ENCODE data around the gene RASSF6. TPM values are rescaled to one million over a fixed set of nuclear protein-coding genes. Genes with fewer than 3 reads are reported as not detected.

RASSF6 gene
- total and polyA plus RNA-seq, 2 experiments from 2014 or later: not detected

DNA sequence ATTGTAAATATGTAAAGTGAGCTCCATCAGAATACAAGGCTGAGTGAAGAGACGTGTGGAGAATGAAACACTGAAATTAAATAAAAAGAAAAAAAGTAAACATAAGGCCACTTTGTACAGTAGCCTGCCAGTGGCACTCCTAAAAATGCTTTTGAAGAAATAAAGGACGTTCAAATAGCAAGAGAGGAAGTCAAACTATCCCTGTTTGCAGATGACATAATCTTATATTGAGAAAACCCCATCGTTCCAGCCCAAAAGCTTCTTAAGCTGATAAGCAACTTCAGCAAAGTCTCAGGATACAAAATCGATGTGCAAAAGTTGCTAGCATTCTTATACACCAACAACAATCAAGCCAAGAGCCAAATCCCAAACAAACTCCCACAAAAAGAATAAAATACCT lies 24.2 kb downstream of the RASSF6 start:
- H3K27me3 ChIP-seq (replicated peaks; ENCODE audit: insufficient read depth): no peaks in the 10 kb centered on the region
- peak overlapping the region; percentile 17; the same call in 1 of the 2 replicates for H2AFZ ChIP-seq
- no peaks in the 10 kb centered on the region for H4K20me1 ChIP-seq (ENCODE audit: insufficient read depth)
- H3K36me3 ChIP-seq (ENCODE audit: low read depth): no peaks in the 10 kb centered on the region
- no peaks in the 10 kb centered on the region for H3K4me1 ChIP-seq (ENCODE audit: insufficient read depth)
- in situ Hi-C loops (cut with MboI): loop anchor here (10.0 kb wide), 1 partner anchor 329 kb away; no protein-coding TSS in a partner anchor
- 46 to 57% methylated on average over 4 of the region's 4 CpGs for WGBS, 2 experiments (ENCODE audit: low coverage in 1 of 2, low lambda C conversion rate in 2 of 2, missing lambda C conversion rate in 2 of 2)
- no peak overlapping the region for H3K4me3 ChIP-seq
- no peaks in the 10 kb centered on the region for H3K9me3 ChIP-seq (ENCODE audit: low read depth)
- no peak for DNase-seq
- H3K79me2 ChIP-seq (ENCODE audit: insufficient read depth): no peaks in the 10 kb centered on the region
- no peaks in the 10 kb centered on the region for H3K9me2 ChIP-seq (ENCODE audit: insufficient read depth)
- TF ChIP-seq EZH2 (IDR thresholded peaks at IDR 0.05; ENCODE audit: insufficient read depth, poor library complexity, severe bottlenecking) (no peak), EZH2phosphoT487 (IDR thresholded peaks at IDR 0.05; ENCODE audit: insufficient read depth, low read depth) (no peak)
- H3F3A ChIP-seq (ENCODE audit: insufficient read depth): no peaks in the 10 kb centered on the region
- no peak overlapping the region for H3K4me2 ChIP-seq (ENCODE audit: unreplicated experiment)
- no peak overlapping the region for H3K27ac ChIP-seq
- no peak overlapping the region for H3K9ac ChIP-seq

DNA sequence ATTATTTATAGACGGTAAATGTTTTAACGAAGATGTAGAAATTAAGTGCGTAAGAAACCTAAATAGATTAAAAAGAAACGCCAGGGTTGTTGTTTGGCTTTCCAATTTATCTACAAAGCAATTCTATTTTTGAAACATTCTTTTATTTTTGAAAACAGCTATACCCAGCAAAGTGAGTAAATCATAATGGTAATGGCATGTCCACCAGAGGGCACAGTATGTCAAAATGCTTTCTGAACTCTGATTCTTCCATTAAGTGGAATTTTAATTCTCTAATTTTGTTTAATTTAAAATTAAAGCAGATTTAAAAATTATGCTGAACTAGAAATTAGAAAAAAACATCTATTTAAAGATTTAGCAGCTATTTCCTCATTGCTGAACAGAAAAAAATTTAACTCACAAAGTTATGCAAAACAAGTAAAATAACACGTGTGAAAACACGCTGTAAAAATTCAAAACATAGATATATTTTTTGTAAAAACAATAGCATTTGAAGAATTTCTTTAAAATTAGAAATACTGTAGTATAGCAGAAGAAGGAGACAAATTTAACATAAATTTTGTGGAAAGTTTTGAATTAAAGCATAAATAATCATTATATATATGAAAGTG lies 26.5 kb downstream of the RASSF6 start:
- Histone ChIP-seq H3K79me2 (ENCODE audit: insufficient read depth) (no peaks in the 10 kb centered on the region), H3K9ac (no peak overlapping the region), H3K4me1 (ENCODE audit: insufficient read depth) (peaks cover 11% of the 10 kb centered on the region), H3K4me3 (no peak overlapping the region), H3K27ac (no peak overlapping the region), H4K20me1 (ENCODE audit: insufficient read depth) (no peaks in the 10 kb centered on the region), H3K4me2 (ENCODE audit: unreplicated experiment) (no peak overlapping the region), H3K9me3 (ENCODE audit: low read depth) (no peaks in the 10 kb centered on the region), H3K9me2 (ENCODE audit: insufficient read depth) (no peaks in the 10 kb centered on the region), H2AFZ (no peak overlapping the region), H3K36me3 (ENCODE audit: low read depth) (no peaks in the 10 kb centered on the region), H3F3A (ENCODE audit: insufficient read depth) (peaks cover 12% of the 10 kb centered on the region), H3K27me3 (replicated peaks; ENCODE audit: insufficient read depth) (no peaks in the 10 kb centered on the region)
- peak; percentile 63 for DNase-seq
- in situ Hi-C loops (cut with MboI): loop anchor here (10.0 kb wide), 1 partner anchor 331 kb away; no protein-coding TSS in a partner anchor
- WGBS, 2 experiments (ENCODE audit: low coverage in 1 of 2, low lambda C conversion rate in 2 of 2, missing lambda C conversion rate in 2 of 2): 71 to 74% methylated on average over 6 of the region's 6 CpGs
- TF ChIP-seq EZH2 (IDR thresholded peaks at IDR 0.05; ENCODE audit: insufficient read depth, poor library complexity, severe bottlenecking) (no peak), EZH2phosphoT487 (IDR thresholded peaks at IDR 0.05; ENCODE audit: insufficient read depth, low read depth) (no peak)

DNA sequence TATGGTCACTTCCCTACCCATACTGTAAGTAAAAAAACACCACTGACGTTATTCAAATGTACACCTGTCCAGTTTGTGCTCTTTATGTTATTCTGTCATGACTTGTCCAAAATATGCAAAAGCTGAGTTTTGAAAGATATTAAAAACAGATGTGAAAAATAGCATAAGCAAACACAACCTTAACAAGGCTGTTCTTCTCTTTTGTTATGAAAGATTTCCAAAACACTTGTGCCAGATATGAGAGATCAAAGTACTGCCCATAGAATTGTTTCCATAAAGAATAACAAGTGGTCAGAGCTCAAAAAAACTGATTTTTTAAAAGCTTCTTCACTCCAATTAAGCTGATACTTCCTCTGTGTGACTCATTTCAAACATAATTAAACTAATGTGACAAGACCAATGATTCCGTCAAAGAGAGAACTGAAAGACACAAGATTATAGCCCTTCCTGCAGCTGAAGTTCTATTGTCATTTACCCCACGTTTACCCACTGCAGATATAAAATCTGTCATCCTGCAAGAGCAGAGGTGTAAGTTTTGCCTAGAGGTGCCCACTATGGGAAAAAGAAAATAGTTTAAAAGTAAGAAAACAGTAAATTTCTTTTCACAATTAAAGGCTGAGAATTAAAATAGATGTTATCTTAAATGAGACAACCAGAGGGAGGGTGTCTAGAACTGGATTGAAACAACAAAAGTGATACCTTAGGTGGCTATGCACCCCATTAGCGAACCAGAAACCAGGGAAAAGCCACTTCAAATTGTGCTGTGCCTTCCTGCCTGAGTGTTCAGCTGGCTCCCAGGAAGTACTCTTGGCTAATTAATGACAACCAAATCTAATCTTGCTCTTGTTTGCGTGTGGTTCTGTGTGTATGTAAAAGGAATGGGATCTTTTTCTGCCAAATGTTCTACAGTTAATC lies 30.1 kb downstream of the RASSF6 start:
- H3K36me3 ChIP-seq (ENCODE audit: low read depth): no peaks in the 10 kb centered on the region
- TF ChIP-seq EZH2phosphoT487 (IDR thresholded peaks at IDR 0.05; ENCODE audit: insufficient read depth, low read depth): no peak
- no peak for TF ChIP-seq EZH2 (IDR thresholded peaks at IDR 0.05; ENCODE audit: insufficient read depth, poor library complexity, severe bottlenecking)

DNA sequence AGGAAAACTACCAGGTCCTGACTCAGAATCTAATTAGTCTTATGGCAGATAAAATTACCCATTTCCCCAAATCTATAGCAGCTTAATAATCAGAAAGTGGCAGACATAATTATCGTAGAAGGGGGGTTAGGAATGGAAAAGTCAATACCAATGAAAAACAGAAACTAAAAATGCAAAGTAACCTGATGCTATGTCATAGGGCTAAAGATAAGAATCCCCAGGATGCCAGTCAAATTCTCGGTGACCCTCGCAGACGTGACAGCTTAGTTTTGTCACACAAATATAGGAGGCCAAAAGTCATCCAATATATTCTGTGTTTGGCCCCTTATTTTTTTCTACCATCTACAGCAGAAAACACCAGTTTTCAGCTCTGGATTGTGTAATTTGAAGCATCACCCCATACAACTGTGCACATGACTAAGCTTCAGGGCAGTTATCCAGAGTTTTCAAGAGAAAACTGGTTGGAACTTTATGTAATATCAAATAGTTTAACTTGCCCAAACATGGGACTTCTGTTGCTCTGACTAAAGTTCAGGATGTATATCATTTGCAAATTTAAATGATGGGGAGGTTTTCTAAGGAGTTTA lies 30.9 kb downstream of the RASSF6 start:
- Histone ChIP-seq H2AFZ (0 out of 2 replicates have a peak overlapping the region, but pooled peaks have one; percentile 1), H3K79me2 (ENCODE audit: insufficient read depth) (no peaks in the 10 kb centered on the region), H3K27me3 (replicated peaks; ENCODE audit: insufficient read depth) (no peaks in the 10 kb centered on the region), H3K9ac (no peak overlapping the region), H3K27ac (peak overlapping the region; percentile 7; the same call in 1 of the 2 replicates), H3K4me1 (ENCODE audit: insufficient read depth) (peaks cover 11% of the 10 kb centered on the region), H3F3A (ENCODE audit: insufficient read depth) (peaks cover 12% of the 10 kb centered on the region), H3K9me2 (ENCODE audit: insufficient read depth) (no peaks in the 10 kb centered on the region), H3K4me2 (ENCODE audit: unreplicated experiment) (peak overlapping the region; percentile 7), H4K20me1 (ENCODE audit: insufficient read depth) (no peaks in the 10 kb centered on the region), H3K36me3 (ENCODE audit: low read depth) (no peaks in the 10 kb centered on the region), H3K9me3 (ENCODE audit: low read depth) (no peaks in the 10 kb centered on the region), H3K4me3 (no peak overlapping the region)
- no peak for TF ChIP-seq EZH2 (IDR thresholded peaks at IDR 0.05; ENCODE audit: insufficient read depth, poor library complexity, severe bottlenecking)
- TF ChIP-seq EZH2phosphoT487 (IDR thresholded peaks at IDR 0.05; ENCODE audit: insufficient read depth, low read depth): no peak
- peak; percentile 87 for DNase-seq
- in situ Hi-C loops (cut with MboI): no loop called here
- WGBS, 2 experiments (ENCODE audit: low coverage in 1 of 2, low lambda C conversion rate in 2 of 2, missing lambda C conversion rate in 2 of 2): 39 to 40% methylated on average over 4 of the region's 4 CpGs

More for the DNA sequence above, 30.1 kb downstream of the RASSF6 start:
- H3K9ac ChIP-seq: no peak overlapping the region
- no peaks in the 10 kb centered on the region for H3K79me2 ChIP-seq (ENCODE audit: insufficient read depth)
- H3K4me3 ChIP-seq: no peak overlapping the region
- no peaks in the 10 kb centered on the region for H3K9me3 ChIP-seq (ENCODE audit: low read depth)
- no peak for DNase-seq
- 34 to 45% methylated on average over 5 of the region's 5 CpGs for WGBS, 2 experiments (ENCODE audit: low coverage in 1 of 2, low lambda C conversion rate in 2 of 2, missing lambda C conversion rate in 2 of 2)
- peaks cover 11% of the 10 kb centered on the region for H3K4me1 ChIP-seq (ENCODE audit: insufficient read depth)
- in situ Hi-C loops (cut with MboI): loop anchor here (10.0 kb wide), 1 partner anchor 335 kb away; no protein-coding TSS in a partner anchor
- H3F3A ChIP-seq (ENCODE audit: insufficient read depth): peaks cover 12% of the 10 kb centered on the region
- 0 out of 2 replicates have a peak overlapping the region, but pooled peaks have one; percentile 7 for H3K27ac ChIP-seq
- H3K27me3 ChIP-seq (replicated peaks; ENCODE audit: insufficient read depth): no peaks in the 10 kb centered on the region
- no peak overlapping the region for H3K4me2 ChIP-seq (ENCODE audit: unreplicated experiment)
- H2AFZ ChIP-seq: no peak overlapping the region
- H3K9me2 ChIP-seq (ENCODE audit: insufficient read depth): no peaks in the 10 kb centered on the region
- H4K20me1 ChIP-seq (ENCODE audit: insufficient read depth): no peaks in the 10 kb centered on the region
